Measurements from ENCODE around the gene SIN3A.
"Not testable (repeated sequence)": the region's sequence is repeated elsewhere in the genome, so short reads cannot be mapped to it uniquely, and the experiment has no call there.

SIN3A gene

GRCh38 chr15:75356006-75356405 lies 95.5 kb downstream of the SIN3A start:
- no peak for DNase-seq (ENCODE audit: low read depth)

GRCh38 chr15:75355369-75355768 lies 96.1 kb downstream of the SIN3A start:
- DNase-seq (ENCODE audit: low read depth): no peak

- no peak for DNase-seq (ENCODE audit: low read depth)
Measured at GRCh38 chr15:75354454-75354853, 97.0 kb downstream of the SIN3A start.

GRCh38 chr15:75353604-75354003 lies 97.9 kb downstream of the SIN3A start:
- DNase-seq (ENCODE audit: low read depth): no peak

GRCh38 chr15:75352186-75353080 lies 99.1 kb downstream of the SIN3A start:
- DNase-seq (ENCODE audit: low read depth): no peak

- DNase-seq (ENCODE audit: low read depth): no peak
Measured at GRCh38 chr15:75350601-75351361, 100.7 kb downstream of the SIN3A start.

GRCh38 chr15:75349851-75350588 lies 101.5 kb downstream of the SIN3A start:
- DNase-seq (ENCODE audit: low read depth): peak; percentile 69

GRCh38 chr15:75349351-75349669 lies 102.2 kb downstream of the SIN3A start:
- DNase-seq (ENCODE audit: low read depth): not testable (repeated sequence)

GRCh38 chr15:75348562-75349350 lies 102.7 kb downstream of the SIN3A start:
- DNase-seq (ENCODE audit: low read depth): no peak

- DNase-seq (ENCODE audit: low read depth): no peak
Measured at GRCh38 chr15:75348034-75348561, 103.4 kb downstream of the SIN3A start.

- peak; percentile 43 for DNase-seq (ENCODE audit: low read depth)
Measured at GRCh38 chr15:75347222-75348033, 104.1 kb downstream of the SIN3A start.

- no peak for DNase-seq (ENCODE audit: low read depth)
Measured at GRCh38 chr15:75346796-75347221, 104.7 kb downstream of the SIN3A start, which contains the start of gene NEIL1. NEIL1 (plus strand) TSS chr15:75347039; CDS start chr15:75348906, 1,867 bp downstream.

GRCh38 chr15:75343953-75344352 lies 107.5 kb downstream of the SIN3A start:
- DNase-seq (ENCODE audit: low read depth): not testable (repeated sequence)

GRCh38 chr15:75342221-75342620 lies 109.3 kb downstream of the SIN3A start:
- no peak for DNase-seq (ENCODE audit: low read depth)

- no peak for DNase-seq (ENCODE audit: low read depth)
Measured at GRCh38 chr15:75339531-75340240, 111.8 kb downstream of the SIN3A start.

- DNase-seq (ENCODE audit: low read depth): no peak
Measured at GRCh38 chr15:75338661-75339240, 112.7 kb downstream of the SIN3A start.

- peak; percentile 51 for DNase-seq (ENCODE audit: low read depth)
Measured at GRCh38 chr15:75335705-75336355, 115.7 kb downstream of the SIN3A start, which contains the start of gene COMMD4. COMMD4 (plus strand) TSS chr15:75336063; CDS start chr15:75336090, 27 bp downstream.

- no peak for DNase-seq (ENCODE audit: low read depth)
Measured at GRCh38 chr15:75335313-75335704, 116.2 kb downstream of the SIN3A start.
